Activated CD4-positive, CD25-positive, alpha-beta regulatory T cell treated with anti-CD3 and anti-CD28 coated beads, Interleukin-2, amount 50 U/mL, for 16 hours (primary cell): ENCODE measurements around the gene SLC24A5.

Experiments used
- DNase-seq: peaks from one replicate; pipeline ENCODE4 v3.0.0-alpha.2; 2020; ENCODE audit warnings: low read depth, low spot score

Gene SLC24A5

DNA sequence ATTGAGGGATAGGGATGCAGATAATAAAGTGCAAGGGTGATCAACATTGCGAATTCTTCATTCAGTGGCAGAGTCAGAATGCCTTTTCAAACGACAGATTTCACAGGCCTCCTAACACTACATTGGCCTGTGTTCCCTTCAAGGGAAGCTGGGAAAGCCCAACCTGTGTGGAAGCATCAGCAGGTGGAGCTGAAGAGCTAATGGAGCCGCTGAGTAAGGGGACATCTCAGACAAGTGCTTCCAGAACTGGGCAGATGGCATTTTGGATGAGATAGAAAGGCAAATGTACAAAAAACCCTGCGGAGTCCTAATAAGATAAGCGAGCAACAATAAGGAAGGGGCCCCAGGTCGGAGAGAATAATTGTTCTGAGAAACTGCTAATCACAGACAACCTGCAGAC is 8.5 kb upstream of the SLC24A5 start:
- DNase-seq: no peak

DNA sequence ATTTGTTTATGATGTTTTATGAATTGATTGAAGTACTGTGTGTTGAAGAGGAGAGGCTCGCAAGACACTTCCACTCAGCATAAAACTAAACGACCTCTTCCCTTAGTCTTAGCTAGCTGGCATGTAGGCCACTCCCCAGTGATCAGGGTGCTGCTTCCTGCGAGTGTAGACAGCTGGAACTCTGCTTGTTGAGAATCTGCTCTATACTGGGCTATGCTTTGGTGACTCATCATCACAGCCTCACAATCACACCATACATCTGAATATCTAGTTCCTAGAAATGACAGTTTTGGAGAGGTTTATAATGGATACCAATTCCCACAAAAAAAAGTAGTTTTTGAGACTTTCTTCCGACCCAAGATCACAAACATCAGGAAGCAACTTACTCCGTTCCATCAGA is 1.5 kb upstream of the SLC24A5 start:
- no peak for DNase-seq

DNA sequence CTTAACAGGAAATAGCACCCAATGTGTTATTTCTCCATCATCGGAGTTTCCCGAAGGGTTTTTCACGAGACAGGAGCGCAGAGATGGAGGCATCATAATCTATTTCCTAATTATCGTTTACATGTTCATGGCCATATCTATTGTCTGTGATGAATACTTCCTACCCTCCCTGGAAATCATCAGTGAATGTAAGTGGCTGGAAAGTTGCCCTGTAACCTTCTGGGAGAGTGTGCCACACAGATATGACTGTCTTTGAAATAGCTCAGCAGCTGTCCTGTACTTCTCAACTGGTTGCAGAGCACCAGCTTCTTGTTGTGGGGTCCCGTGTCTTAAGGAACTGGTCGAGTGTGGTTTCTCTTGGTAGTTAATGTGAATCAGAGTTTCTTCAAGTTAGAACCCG is 1.1 kb downstream of the SLC24A5 start:
- DNase-seq: no peak

DNA sequence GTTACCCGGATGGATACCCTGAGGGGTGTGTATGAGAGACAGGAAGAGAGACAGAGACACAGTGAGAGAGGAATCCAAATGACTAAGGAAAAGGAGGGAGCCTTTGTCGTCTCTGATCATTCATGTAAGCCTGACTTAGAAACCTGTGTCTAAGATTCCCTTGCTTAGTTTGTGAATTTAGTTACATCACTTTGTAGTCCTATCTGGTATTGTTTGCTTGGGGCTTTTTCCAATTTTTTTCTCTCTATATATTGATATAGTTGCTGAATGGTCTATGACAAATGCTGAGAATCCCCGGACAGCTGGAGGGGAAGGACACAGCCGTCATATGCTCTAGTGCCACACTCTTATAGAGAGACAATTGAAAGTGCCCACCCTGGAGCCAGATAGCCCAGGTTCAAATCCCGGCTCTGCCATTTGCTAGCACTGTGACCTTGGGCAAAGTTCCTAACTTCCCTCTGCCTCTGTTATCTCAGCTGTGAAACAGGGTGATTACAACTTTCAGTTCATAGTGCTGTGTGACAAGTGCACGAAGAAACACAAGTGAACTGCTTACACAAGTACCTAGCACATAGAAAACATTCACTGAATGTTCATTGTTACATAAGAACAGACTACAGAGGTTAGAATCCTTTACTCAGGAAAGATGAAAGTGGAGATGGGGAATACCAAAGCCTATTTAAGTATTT is 6.0 kb downstream of the SLC24A5 start:
- no peak for DNase-seq

DNA sequence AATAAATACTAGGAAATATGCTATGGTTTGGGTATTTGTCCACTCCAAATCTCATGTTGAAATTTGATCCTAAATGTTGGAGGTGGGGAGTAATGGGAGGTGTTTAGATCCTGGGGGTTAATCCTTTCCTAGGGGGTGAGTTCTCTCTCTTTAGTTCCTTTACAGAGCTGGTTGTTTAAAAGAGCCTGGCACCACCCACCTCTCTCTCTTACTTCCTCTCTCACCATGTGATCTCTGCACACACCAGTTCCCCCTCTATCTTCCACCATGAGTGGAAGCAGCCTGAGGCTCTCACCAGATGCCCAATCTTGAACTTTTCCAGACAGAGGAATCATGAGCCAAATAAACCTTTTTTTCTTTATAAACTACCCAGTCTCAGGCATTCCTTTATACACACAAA is 10.5 kb downstream of the SLC24A5 start:
- DNase-seq: no peak

DNA sequence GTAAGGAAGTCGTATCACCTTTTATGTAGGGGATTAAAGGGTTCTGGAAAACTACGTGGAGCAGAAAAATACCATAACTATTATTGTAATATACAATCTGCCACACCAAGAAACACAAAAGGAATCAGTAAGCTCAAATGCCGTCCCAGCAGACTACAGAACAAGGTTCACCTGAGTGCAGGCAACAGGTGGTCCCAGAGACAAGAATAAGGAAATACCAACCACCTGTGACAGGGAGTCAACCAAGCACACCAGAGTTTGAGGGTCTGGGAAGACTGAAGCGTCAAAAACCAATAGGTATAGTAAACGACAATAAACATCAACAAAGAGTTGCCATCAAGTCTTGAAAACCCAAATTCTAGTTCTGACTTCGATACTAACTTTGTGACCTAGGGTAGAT is 12.1 kb downstream of the SLC24A5 start:
- DNase-seq: no peak

GRCh38 chr15:48143856-48144255 is 23.1 kb downstream of the SLC24A5 start:
- DNase-seq: no peak

DNA sequence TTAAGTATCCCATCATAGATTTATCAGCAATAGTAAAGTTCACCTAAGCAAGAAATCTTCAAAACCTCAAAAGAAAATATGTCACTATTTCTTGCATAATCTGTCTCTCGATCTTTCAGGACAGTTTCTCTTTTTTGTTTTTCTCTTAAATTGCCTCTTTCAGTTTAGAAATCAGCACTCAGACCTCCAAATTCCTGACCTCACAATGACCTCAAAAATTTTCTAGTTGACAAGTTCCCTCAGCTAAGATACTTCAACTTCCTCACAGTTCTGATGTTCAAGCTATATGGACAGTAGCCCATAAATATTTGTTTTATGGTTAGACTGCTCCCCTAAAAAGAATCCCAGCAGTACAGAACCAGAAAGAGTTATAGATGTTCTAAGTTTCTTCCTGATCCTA is 24.1 kb downstream of the SLC24A5 start:
- no peak for DNase-seq

DNA sequence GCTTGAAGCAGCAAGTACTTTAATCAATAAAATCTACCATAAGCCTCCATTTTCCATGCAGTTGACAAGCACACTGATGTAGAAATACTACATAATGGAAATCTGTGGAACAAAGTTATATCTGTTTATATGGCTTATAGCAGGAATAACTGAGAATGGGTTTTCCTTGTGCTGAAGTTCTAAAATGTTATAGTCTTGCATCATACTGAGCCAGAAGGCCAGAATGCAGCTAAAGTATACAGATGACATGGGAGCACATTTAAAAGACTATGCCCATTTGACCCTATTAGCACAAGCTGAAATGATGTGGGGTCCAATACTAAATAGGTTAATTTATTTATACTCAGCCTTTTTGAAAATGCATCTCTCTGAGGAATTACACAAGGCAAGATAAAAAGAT is 25.1 kb downstream of the SLC24A5 start:
- DNase-seq: no peak

DNA sequence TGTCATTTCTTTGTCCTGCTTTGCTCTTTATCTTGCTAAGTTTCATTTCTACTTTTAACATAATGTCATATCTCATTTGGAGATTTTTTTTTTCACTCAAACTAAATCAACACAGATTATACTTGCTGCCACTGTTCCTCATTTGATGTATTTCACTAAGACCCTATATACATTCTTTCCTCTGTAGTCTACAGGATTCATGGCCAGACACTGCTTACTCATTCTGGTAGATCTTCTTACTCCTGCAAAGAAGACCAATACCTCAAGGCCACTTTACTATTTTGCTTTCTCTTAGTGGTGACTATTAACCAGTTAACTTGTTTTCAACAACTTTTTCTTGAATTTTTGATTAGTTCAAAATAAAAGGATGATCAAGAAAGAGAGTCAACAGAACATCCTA is 26.6 kb downstream of the SLC24A5 start:
- no peak for DNase-seq

- DNase-seq: no peak
Observed at GRCh38 chr15:48149858-48150257, 29.1 kb downstream of the SLC24A5 start.

DNA sequence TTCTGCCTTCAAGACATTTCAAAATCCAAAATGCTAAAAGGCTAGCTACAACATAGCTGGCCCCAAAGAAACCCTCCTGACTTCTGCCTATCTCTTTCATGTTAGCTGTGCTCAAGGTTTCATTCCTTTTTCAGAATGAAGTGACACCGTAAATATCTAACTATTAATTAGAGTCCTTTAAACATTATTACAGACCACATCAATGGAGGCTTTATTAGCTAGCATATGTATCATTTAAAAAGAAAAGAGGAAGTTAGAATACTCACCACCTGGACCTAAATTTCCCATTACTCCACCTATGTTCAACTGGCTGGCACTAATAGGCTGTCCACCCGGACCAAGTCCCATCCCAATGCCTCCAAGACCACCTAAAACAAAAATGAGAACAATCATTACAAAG is 32.7 kb downstream of the SLC24A5 start:
- no peak for DNase-seq

DNA sequence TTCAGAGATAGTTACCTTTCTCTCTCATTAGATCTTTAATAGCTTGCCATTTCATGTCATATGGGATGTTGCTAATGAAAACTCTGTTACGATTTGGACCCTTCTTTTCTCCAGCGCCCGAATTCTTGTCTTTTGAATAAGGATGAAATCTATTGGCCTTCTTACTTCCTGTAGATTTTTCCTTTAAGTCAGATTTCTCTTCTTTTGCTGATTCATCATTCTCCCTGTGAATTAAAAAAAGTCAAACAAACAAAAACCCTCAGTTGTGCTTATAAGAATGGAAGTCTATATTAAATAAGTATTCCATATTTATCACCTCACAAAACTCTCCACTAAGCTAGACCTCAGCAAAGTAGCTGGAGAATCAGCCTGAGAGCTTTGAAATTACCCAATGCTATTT is 47.8 kb downstream of the SLC24A5 start:
- no peak for DNase-seq

DNA sequence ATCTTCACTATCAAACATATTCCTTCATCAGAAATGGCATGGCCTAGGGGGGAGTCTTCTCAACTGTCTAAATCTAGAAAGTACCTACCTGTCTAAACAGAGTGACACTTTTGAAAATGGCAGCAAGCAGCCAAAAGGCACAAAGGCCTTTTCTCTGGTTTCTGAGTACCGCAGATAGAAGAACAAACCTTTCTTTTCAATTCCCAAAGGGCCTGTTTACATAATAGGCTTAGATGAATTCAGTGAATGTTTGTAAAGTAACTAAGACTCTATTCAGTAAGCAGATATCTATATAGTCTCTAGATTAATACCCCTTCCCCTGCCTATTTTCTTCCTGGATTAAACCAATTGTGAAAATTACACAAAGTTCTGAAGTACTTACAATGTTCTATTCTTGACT is 50.2 kb downstream of the SLC24A5 start:
- DNase-seq: no peak

GRCh38 chr15:48175126-48175525 is 54.3 kb downstream of the SLC24A5 start:
- DNase-seq: no peak

DNA sequence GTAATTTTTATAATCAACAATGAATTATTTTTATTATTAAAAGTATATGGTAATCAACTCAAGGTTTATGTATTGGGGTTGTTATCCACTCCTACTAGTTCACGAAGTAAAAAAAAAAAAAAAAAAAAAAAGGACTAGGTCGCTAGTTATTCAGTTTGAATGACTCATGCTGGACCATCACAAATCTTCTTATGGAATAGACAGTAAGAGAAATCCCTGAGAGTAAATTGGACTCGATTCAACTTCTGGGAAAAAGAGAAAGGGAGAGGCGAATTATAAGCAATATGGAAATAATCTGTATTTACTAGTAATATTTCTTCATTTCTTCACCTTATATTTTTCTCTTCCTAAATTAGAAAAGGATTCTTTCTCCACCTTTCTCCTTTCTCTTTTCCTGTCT is 55.3 kb downstream of the SLC24A5 start:
- no peak for DNase-seq

DNA sequence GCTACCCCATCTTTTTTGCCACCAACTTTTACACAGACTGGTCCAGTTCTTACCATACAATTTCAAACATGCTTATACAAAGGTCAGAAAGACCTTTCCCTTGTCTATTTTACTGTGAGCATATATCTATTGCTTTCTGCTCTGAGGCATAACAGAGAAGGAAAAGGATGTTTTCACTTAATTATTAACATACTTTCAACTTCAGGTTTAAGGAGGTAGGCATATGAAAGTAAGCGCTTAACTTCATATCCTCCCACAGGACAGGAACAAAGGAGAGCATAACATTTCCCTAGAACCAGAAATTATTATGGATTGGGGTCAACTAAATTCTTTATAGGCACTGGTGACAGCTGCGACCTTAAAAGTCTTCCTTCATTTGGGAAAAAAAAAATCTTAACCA is 56.2 kb downstream of the SLC24A5 start:
- DNase-seq: no peak

- no peak for DNase-seq
Observed at GRCh38 chr15:48177383-48177765, 56.6 kb downstream of the SLC24A5 start.

- DNase-seq: peak; percentile 33
Observed at GRCh38 chr15:48177766-48178647, 57.2 kb downstream of the SLC24A5 start, which contains the start of gene MYEF2. Gene MYEF2 (minus strand): TSS chr15:48178295. CDS start chr15:48178237, 58 bp downstream.

GRCh38 chr15:48178648-48178931 is 57.8 kb downstream of the SLC24A5 start:
- DNase-seq: no peak

DNA sequence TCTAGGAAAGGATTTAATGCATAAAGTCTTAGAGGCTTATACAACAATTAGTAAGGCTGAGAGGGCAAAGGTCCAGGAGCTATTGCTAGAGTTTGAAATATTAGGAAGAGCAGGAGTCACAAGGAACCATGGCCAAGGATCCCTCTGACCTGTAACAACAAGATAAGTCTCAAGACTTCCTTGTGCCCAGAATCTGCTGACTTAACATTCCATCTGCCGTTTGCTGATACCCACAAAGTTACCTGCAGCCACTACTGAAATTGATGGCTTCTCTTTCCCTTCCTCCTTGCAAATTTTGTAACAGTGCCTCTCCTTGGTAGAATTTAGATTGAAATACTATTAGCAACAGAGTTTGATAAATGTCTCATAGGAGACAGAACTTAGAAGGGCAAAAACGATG is 62.0 kb downstream of the SLC24A5 start:
- no peak for DNase-seq

DNA sequence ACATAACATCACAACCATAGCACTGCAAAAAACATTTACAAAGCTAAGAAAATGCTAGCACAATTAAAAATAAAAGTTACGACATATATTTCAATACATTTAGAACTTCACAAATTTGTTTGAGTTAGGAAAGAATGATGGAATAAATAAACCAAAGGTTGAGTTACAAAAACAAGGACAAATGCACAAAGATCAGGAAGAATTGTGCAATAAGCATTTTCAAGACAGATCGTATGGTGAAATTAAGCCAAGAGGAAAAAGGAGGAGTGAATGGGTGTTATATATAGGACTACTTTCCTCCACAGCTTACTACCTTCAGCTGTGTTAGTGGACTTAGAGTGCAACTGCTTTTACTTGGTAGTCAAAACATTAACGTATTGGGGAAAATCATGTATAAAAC is 64.7 kb downstream of the SLC24A5 start:
- DNase-seq: no peak

DNA sequence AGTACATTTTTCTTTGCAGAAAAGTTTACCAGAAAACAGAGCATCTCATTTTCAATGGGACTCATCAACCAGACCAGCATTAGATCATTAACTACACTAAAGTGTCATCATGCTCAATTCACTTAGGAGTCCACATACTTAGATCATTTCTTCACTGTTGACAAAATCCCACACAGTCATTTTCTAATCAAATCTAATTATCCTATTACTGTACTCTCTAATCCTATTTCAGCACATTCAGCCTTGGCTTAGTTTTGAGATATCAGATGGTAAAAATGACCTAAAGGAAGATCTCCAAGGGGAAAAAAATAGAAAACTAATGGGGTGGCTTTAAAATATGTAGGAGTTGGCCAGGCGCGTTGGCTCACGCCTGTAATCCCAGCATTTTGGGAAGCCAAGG is 65.5 kb downstream of the SLC24A5 start:
- DNase-seq: no peak
